PC-9 (cell line): ENCODE results near the gene CLECL1. TPM values are rescaled to one million over a fixed set of nuclear protein-coding genes. Genes with fewer than 3 reads are reported as not detected.

Experiments used
- BruUV-seq: library from RNA; stranded (reverse); fragments of 400-500 nt; replicated peaks from 2 replicates; lab custom pipeline; 2021; lab: Mats Ljungman, UMichigan
- CTCF ChIA-PET: fragments of 300-600 bp; sonication (Branson Sonifier 250); formaldehyde crosslinking; loops from one replicate; lab custom pipeline; 2022; ENCODE audit warnings: antibody characterized with exemption; lab: Charles Lee
- POLR2A ChIA-PET: fragments of 300-600 bp; sonication (Branson Sonifier 250); formaldehyde crosslinking; loops from one replicate; lab custom pipeline; 2022; ENCODE audit warnings: antibody characterized with exemption; ENCODE audit not compliant: unreplicated experiment; lab: Charles Lee
- DNase-seq, 2 experiments: peaks; one replicate each; pipeline versions ENCODE4 v3.0.0 to v3.0.0-alpha.2; 2015 to 2022; ENCODE audit warnings: mixed read lengths in 1 of 2
- H2AFZ ChIP-seq: fragments of 200-600 bp; sonication (generic); 2 replicates; pipeline ENCODE4 v1.8.1; 2017; ENCODE audit warnings: antibody characterized with exemption
- H3F3A ChIP-seq: fragments of 200-600 bp; sonication (generic); 2 replicates; pipeline ENCODE4 v1.8.1; 2017; ENCODE audit warnings: antibody characterized with exemption, mild to moderate bottlenecking, low read depth; ENCODE audit not compliant: insufficient read depth
- H3K27ac ChIP-seq: fragments of 200-600 bp; sonication (generic); 2 replicates; pipeline ENCODE4 v1.6.1; 2016; ENCODE audit warnings: mixed run types
- H3K27me3 ChIP-seq: fragments of 200-600 bp; sonication (generic); 2 replicates; pipeline ENCODE4 v1.6.1; 2016; ENCODE audit warnings: low read depth, mixed run types; ENCODE audit not compliant: insufficient read depth
- H3K36me3 ChIP-seq: fragments of 200-600 bp; sonication (generic); 2 replicates; pipeline ENCODE4 v1.6.1; 2016; ENCODE audit warnings: low read depth, mixed run types
- H3K4me1 ChIP-seq: fragments of 200-600 bp; sonication (generic); replicated peaks from 2 replicates; pipeline ENCODE4 v1.6.1; 2016; ENCODE audit warnings: mixed run types; ENCODE audit not compliant: insufficient read depth
- H3K4me2 ChIP-seq: fragments of 200-600 bp; sonication (generic); 2 replicates; pipeline ENCODE4 v1.6.1; 2017; ENCODE audit warnings: mixed run types
- H3K4me3 ChIP-seq: fragments of 200-600 bp; sonication (generic); 2 replicates; pipeline ENCODE4 v1.6.1; 2016; ENCODE audit warnings: mixed run types
- H3K79me2 ChIP-seq: fragments of 200-600 bp; sonication (generic); 2 replicates; pipeline ENCODE4 v1.6.1; 2017; ENCODE audit warnings: low read depth, mixed run types
- H3K9me2 ChIP-seq: fragments of 200-600 bp; sonication (generic); 2 replicates; pipeline ENCODE4 v1.8.1; 2017; ENCODE audit warnings: mild to moderate bottlenecking; ENCODE audit not compliant: insufficient read depth
- H3K9me3 ChIP-seq: fragments of 200-600 bp; sonication (generic); 2 replicates; pipeline ENCODE4 v1.8.1; 2016; ENCODE audit warnings: low read depth; ENCODE audit not compliant: insufficient read depth
- H4K20me1 ChIP-seq: fragments of 200-600 bp; sonication (generic); 2 replicates; pipeline ENCODE4 v1.8.1; 2017; ENCODE audit not compliant: insufficient read depth
- EZH2 ChIP-seq: fragments of 200-600 bp; sonication (generic); IDR thresholded peaks from 2 replicates; pipeline ENCODE4 v1.8.0; 2017; ENCODE audit warnings: antibody characterized with exemption, low read depth
- intact Hi-C: fragments of 100-400 bp; cut with micrococcal nuclease; formaldehyde crosslinking; loops from one replicate; pipeline ENCODE4 v1.10.0; 2022; ENCODE audit not compliant: unreplicated experiment
- total RNA-seq: library from RNA; stranded (reverse); gene quantifications from 2 replicates; pipeline ENCODE4 v1.2.3, GENCODE V29; 2021
- TF ChIP-seq, protein P1 (sequence below): fragments of 200-600 bp; sonication (generic); conservative IDR thresholded peaks from 2 replicates; pipeline ENCODE4 v1.6.1; 2017; ENCODE audit warnings: mixed run types, antibody characterized with exemption, mild to moderate bottlenecking, moderate library complexity

The CLECL1 gene
- total RNA-seq, 1 experiment from 2014 or later, result not detected

- H3K36me3 ChIP-seq, result no peaks in the 10 kb centered on the region
- H3K27ac ChIP-seq, result no peak overlapping the region
- CTCF ChIA-PET, result interaction anchor here (1.4 kb wide), 1 partner anchor 42 kb away, joined by 4 read pairs; no protein-coding TSS in a partner anchor
- no peak overlapping the region for H3K4me2 ChIP-seq
- no peaks in the 10 kb centered on the region for H4K20me1 ChIP-seq
- H3K4me3 ChIP-seq, result no peak overlapping the region
- H3K9me2 ChIP-seq, result no peaks in the 10 kb centered on the region
- H3K27me3 ChIP-seq, result no peaks in the 10 kb centered on the region
- H3K9me3 ChIP-seq, result no peaks in the 10 kb centered on the region; the same call in 1 of the 2 replicates
- no peak for DNase-seq
- no peaks in the 10 kb centered on the region for H3F3A ChIP-seq
- H3K4me1 ChIP-seq, result peaks cover 9% of the 10 kb centered on the region; the same call in 1 of the 2 replicates
- TF ChIP-seq EZH2, result no peak
- TF ChIP-seq, protein P1, sequence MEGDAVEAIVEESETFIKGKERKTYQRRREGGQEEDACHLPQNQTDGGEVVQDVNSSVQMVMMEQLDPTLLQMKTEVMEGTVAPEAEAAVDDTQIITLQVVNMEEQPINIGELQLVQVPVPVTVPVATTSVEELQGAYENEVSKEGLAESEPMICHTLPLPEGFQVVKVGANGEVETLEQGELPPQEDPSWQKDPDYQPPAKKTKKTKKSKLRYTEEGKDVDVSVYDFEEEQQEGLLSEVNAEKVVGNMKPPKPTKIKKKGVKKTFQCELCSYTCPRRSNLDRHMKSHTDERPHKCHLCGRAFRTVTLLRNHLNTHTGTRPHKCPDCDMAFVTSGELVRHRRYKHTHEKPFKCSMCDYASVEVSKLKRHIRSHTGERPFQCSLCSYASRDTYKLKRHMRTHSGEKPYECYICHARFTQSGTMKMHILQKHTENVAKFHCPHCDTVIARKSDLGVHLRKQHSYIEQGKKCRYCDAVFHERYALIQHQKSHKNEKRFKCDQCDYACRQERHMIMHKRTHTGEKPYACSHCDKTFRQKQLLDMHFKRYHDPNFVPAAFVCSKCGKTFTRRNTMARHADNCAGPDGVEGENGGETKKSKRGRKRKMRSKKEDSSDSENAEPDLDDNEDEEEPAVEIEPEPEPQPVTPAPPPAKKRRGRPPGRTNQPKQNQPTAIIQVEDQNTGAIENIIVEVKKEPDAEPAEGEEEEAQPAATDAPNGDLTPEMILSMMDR, result no peak
- POLR2A ChIA-PET, result no interaction called here
- BruUV-seq, result no TSS peak
- intact Hi-C loops, result loop anchor here (10.0 kb wide), 1 partner anchor 459 kb away; the partner anchor contains the start of gene GABARAPL1
- H2AFZ ChIP-seq, result no peak overlapping the region
- H3K79me2 ChIP-seq, result no peaks in the 10 kb centered on the region
Measured at GRCh38 chr12:9755567-9755966, 22.7 kb upstream of the CLECL1 start.

DNA sequence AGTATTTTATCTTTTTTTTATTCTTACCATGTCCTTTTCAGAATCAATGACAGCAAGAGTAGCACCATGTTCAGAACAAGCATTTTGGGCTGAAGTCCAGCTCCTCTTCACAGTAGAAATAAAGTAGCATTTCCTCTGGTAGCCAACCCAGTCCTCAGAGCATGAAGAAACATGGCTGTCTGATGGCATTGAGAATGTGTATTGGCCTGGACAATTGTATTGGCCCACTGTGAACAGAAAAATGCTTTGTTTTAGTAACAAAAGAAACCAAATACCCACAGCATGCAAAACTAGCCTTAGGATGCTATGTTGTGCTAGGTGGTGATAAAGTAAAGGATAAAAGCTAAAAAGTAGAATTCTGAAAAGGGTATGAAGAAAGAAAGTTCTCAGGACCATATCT lies 22.1 kb upstream of the CLECL1 start:
- Histone ChIP-seq H3K4me2 (no peak overlapping the region), H3K27me3 (no peaks in the 10 kb centered on the region), H3K4me1 (peaks cover 9% of the 10 kb centered on the region; the same call in 1 of the 2 replicates), H3K27ac (no peak overlapping the region), H3K9me3 (no peaks in the 10 kb centered on the region; the same call in 1 of the 2 replicates), H3K9me2 (no peaks in the 10 kb centered on the region), H3K79me2 (no peaks in the 10 kb centered on the region), H3K36me3 (no peaks in the 10 kb centered on the region), H4K20me1 (no peaks in the 10 kb centered on the region), H3K4me3 (no peak overlapping the region), H3F3A (no peaks in the 10 kb centered on the region), H2AFZ (no peak overlapping the region)
- ChIA-PET POLR2A (no interaction called here), CTCF (interaction anchor here (0.6 to 1.4 kb wide), 2 partner anchors 43 to 390 kb away, joined by 4 to 8 read pairs; no protein-coding TSS in a partner anchor)
- intact Hi-C loops, result loop anchor here (10.0 kb wide), 1 partner anchor 460 kb away; the partner anchor contains the start of gene GABARAPL1
- TF ChIP-seq, protein P1, result no peak
- no peak for TF ChIP-seq EZH2
- BruUV-seq, result no TSS peak
- no peak for DNase-seq

- 0 out of 2 replicates have a peak overlapping the region, but pooled peaks have one; percentile 13 for H2AFZ ChIP-seq
- H3K27me3 ChIP-seq, result no peaks in the 10 kb centered on the region
- H3K4me2 ChIP-seq, result no peak overlapping the region
- POLR2A ChIA-PET, result no interaction called here
- CTCF ChIA-PET, result interaction anchor here (0.6 kb wide), 1 partner anchor 391 kb away, joined by 8 read pairs; no protein-coding TSS in a partner anchor
- H3K27ac ChIP-seq, result no peak overlapping the region
- intact Hi-C loops, result loop anchor here (5.0 to 10.0 kb wide), 5 partner anchors 258 to 1733 kb away; partner anchors contain the start of genes CLEC12B, CLEC9A, GABARAPL1 and STYK1
- H3K4me1 ChIP-seq, result peaks cover 9% of the 10 kb centered on the region; the same call in 1 of the 2 replicates
- H3F3A ChIP-seq, result no peaks in the 10 kb centered on the region
- no peaks in the 10 kb centered on the region for H3K9me2 ChIP-seq
- no peaks in the 10 kb centered on the region for H3K9me3 ChIP-seq
- no peaks in the 10 kb centered on the region for H4K20me1 ChIP-seq
- no peaks in the 10 kb centered on the region for H3K79me2 ChIP-seq
- no peaks in the 10 kb centered on the region for H3K36me3 ChIP-seq
- DNase-seq, result no peak
- TF ChIP-seq, protein P1, result no peak
- TF ChIP-seq EZH2, result no peak
- no TSS peak for BruUV-seq
- no peak overlapping the region for H3K4me3 ChIP-seq
Measured at GRCh38 chr12:9754099-9754927, 21.4 kb upstream of the CLECL1 start.
